Right renal pelvis (tissue), 4 donors: ENCODE results near the gene PRDM16. TPM values are rescaled to one million over a fixed set of nuclear protein-coding genes. Genes with fewer than 3 reads are reported as not detected.
"Not testable (repeated sequence)": the region's sequence is repeated elsewhere in the genome, so short reads cannot be mapped to it uniquely, and the experiment has no call there.

ENCODE experiments used
- DNase-seq, 4 donors: peaks; one replicate each; pipeline ENCODE4 v3.0.0-alpha.2; 2013; ENCODE audit warnings: low read depth in 4 of 4, low spot score in 3 of 4, missing footprints in 1 of 4
- polyA plus RNA-seq, 4 donors: library from polyadenylated mRNA; unstranded; fragments of 120-200 nt; gene quantifications; one replicate each; pipeline ENCODE4 v1.2.1, GENCODE V29; 2013; ENCODE audit not compliant: insufficient read length in 4 of 4

PRDM16 gene
- polyA plus RNA-seq, 4 donors, result 6.0 to 8.1 (median 7.0) TPM

- DNase-seq, result no peak
Observed at GRCh38 chr1:3233551-3233950, 164.5 kb downstream of the PRDM16 start.

GRCh38 chr1:3234281-3234680, 165.3 kb downstream of the PRDM16 start:
- no peak for DNase-seq

GRCh38 chr1:3234956-3235355, 166.0 kb downstream of the PRDM16 start:
- no peak for DNase-seq

GRCh38 chr1:3235496-3235895, 166.5 kb downstream of the PRDM16 start:
- no peak for DNase-seq

GRCh38 chr1:3236361-3236760, 167.4 kb downstream of the PRDM16 start:
- no peak for DNase-seq

GRCh38 chr1:3236955-3237354, 168.0 kb downstream of the PRDM16 start:
- no peak for DNase-seq

- DNase-seq, result no peak
Observed at GRCh38 chr1:3237570-3237969, 168.6 kb downstream of the PRDM16 start.

GRCh38 chr1:3237994-3238702, 169.1 kb downstream of the PRDM16 start:
- no peak for DNase-seq

GRCh38 chr1:3238703-3239278, 169.8 kb downstream of the PRDM16 start:
- DNase-seq, result no peak

GRCh38 chr1:3239991-3240390, 171.0 kb downstream of the PRDM16 start:
- not testable (repeated sequence) for DNase-seq

GRCh38 chr1:3240524-3241235, 171.7 kb downstream of the PRDM16 start:
- DNase-seq, result no peak

GRCh38 chr1:3241236-3241550, 172.2 kb downstream of the PRDM16 start:
- DNase-seq, result no peak

- DNase-seq, result no peak
Observed at GRCh38 chr1:3241673-3242407, 172.8 kb downstream of the PRDM16 start.

- no peak for DNase-seq
Observed at GRCh38 chr1:3242408-3243260, 173.6 kb downstream of the PRDM16 start.

GRCh38 chr1:3243304-3243703, 174.3 kb downstream of the PRDM16 start:
- DNase-seq, result no peak

GRCh38 chr1:3244025-3244926, 175.3 kb downstream of the PRDM16 start:
- DNase-seq, result no peak

- DNase-seq, result no peak
Observed at GRCh38 chr1:3244927-3245315, 175.9 kb downstream of the PRDM16 start.

GRCh38 chr1:3245344-3245743, 176.3 kb downstream of the PRDM16 start:
- DNase-seq, result no peak

- no peak for DNase-seq
Observed at GRCh38 chr1:3245768-3246167, 176.8 kb downstream of the PRDM16 start.
